Activated naive CD4-positive, alpha-beta T cell treated with anti-CD3 and anti-CD28 coated beads for 36 hours (primary cell): ENCODE measurements around the gene SLC1A2. TPM values are rescaled to one million over a fixed set of nuclear protein-coding genes. Genes with fewer than 3 reads are reported as not detected.

Experiments used
- CTCF ChIA-PET: fragments of 350-600 bp; sonication (Branson Sonifier 250); formaldehyde crosslinking; loops from one replicate; lab custom pipeline; 2021; ENCODE audit warnings: antibody characterized with exemption; lab: Charles Lee
- DNase-seq: peaks from one replicate; pipeline ENCODE4 v3.0.0-alpha.2; 2020
- H3K27ac Mint-ChIP-seq: one replicate; pipeline ENCODE4 v1.8.0; 2021; ENCODE audit warnings: mild to moderate bottlenecking, mixed read lengths
- H3K27me3 Mint-ChIP-seq: one replicate; pipeline ENCODE4 v1.8.0; 2021; ENCODE audit warnings: low read depth, mixed read lengths
- H3K36me3 Mint-ChIP-seq: one replicate; pipeline ENCODE4 v1.8.0; 2021; ENCODE audit warnings: low read depth, mixed read lengths
- H3K4me1 Mint-ChIP-seq: one replicate; pipeline ENCODE4 v1.8.0; 2021; ENCODE audit warnings: low read depth, mixed read lengths
- H3K4me3 Mint-ChIP-seq: one replicate; pipeline ENCODE4 v1.8.0; 2021; ENCODE audit warnings: mild to moderate bottlenecking, moderate library complexity, mixed read lengths
- H3K9me3 Mint-ChIP-seq: one replicate; pipeline ENCODE4 v1.8.0; 2021; ENCODE audit warnings: mixed read lengths
- intact Hi-C: fragments of 100-400 bp; cut with micrococcal nuclease; formaldehyde crosslinking; loops from one replicate; pipeline ENCODE4 v1.15.1; 2023
- total RNA-seq, 2 experiments: library from RNA; stranded (reverse); gene quantifications; one replicate each; pipeline ENCODE4 v1.2.3, GENCODE V29; 2021

SLC1A2 gene
- not detected for total RNA-seq

GRCh38 chr11:35419184-35419829, at the start of gene SLC1A2:
TSS of gene SLC1A2 (minus strand) at chr11:35419558. CDS start at chr11:35418966, 592 bp downstream.
- peaks cover 9% of the 10 kb centered on the region for H3K4me1 Mint-ChIP-seq
- no peaks in the 10 kb centered on the region for H3K9me3 Mint-ChIP-seq
- H3K27ac Mint-ChIP-seq, result no peak within 1 kb of the TSS
- peak within 1 kb of the TSS; percentile 66 for H3K4me3 Mint-ChIP-seq
- peak; percentile 22 for DNase-seq
- H3K27me3 Mint-ChIP-seq, result peaks cover 62% of the 10 kb centered on the region
- intact Hi-C loops, result no loop called here
- CTCF ChIA-PET, result interaction anchor here (1.1 to 1.5 kb wide), 2 partner anchors 28 to 66 kb away, joined by 3 read pairs; no protein-coding TSS in a partner anchor
- H3K36me3 Mint-ChIP-seq, result no peaks in the 10 kb centered on the region

- Mint-ChIP-seq H3K4me3 (no peak overlapping the region), H3K9me3 (no peaks in the 10 kb centered on the region), H3K27me3 (peaks cover 4% of the 10 kb centered on the region), H3K27ac (no peak overlapping the region), H3K4me1 (no peaks in the 10 kb centered on the region), H3K36me3 (no peaks in the 10 kb centered on the region)
- no peak for DNase-seq
- CTCF ChIA-PET, result interaction anchor here (0.7 kb wide), 1 partner anchor 15 kb away, joined by 3 read pairs; no protein-coding TSS in a partner anchor
- intact Hi-C loops, result no loop called here
Observed at GRCh38 chr11:35466058-35466457, 46.7 kb upstream of the SLC1A2 start.

GRCh38 chr11:35464308-35464707, 45.0 kb upstream of the SLC1A2 start:
- Mint-ChIP-seq H3K27ac (no peak overlapping the region), H3K36me3 (no peaks in the 10 kb centered on the region), H3K4me3 (no peak overlapping the region), H3K27me3 (peaks cover 4% of the 10 kb centered on the region), H3K4me1 (no peaks in the 10 kb centered on the region), H3K9me3 (no peaks in the 10 kb centered on the region)
- intact Hi-C loops, result no loop called here
- DNase-seq, result peak; percentile 9
- CTCF ChIA-PET, result no interaction called here

- Mint-ChIP-seq H3K4me1 (no peaks in the 10 kb centered on the region), H3K4me3 (no peak overlapping the region), H3K9me3 (no peaks in the 10 kb centered on the region), H3K36me3 (no peaks in the 10 kb centered on the region), H3K27ac (no peak overlapping the region), H3K27me3 (no peaks in the 10 kb centered on the region)
- intact Hi-C loops, result no loop called here
- DNase-seq, result no peak
- CTCF ChIA-PET, result interaction anchor here (0.9 kb wide), 1 partner anchor 150 kb away, joined by 3 read pairs; no protein-coding TSS in a partner anchor
Observed at GRCh38 chr11:35463331-35463751, 44.0 kb upstream of the SLC1A2 start.

- CTCF ChIA-PET, result no interaction called here
- no peaks in the 10 kb centered on the region for H3K4me1 Mint-ChIP-seq
- intact Hi-C loops, result no loop called here
- H3K27me3 Mint-ChIP-seq, result no peaks in the 10 kb centered on the region
- DNase-seq, result no peak
- no peak overlapping the region for H3K4me3 Mint-ChIP-seq
- no peaks in the 10 kb centered on the region for H3K9me3 Mint-ChIP-seq
- H3K36me3 Mint-ChIP-seq, result no peaks in the 10 kb centered on the region
- no peak overlapping the region for H3K27ac Mint-ChIP-seq
Observed at GRCh38 chr11:35461917-35462538, 42.7 kb upstream of the SLC1A2 start.

GRCh38 chr11:35459489-35459888, 40.1 kb upstream of the SLC1A2 start:
- intact Hi-C loops, result no loop called here
- H3K4me1 Mint-ChIP-seq, result no peaks in the 10 kb centered on the region
- H3K9me3 Mint-ChIP-seq, result no peaks in the 10 kb centered on the region
- H3K36me3 Mint-ChIP-seq, result no peaks in the 10 kb centered on the region
- CTCF ChIA-PET, result interaction anchor here (1.5 kb wide), 1 partner anchor 12 kb away, joined by 4 read pairs; no protein-coding TSS in a partner anchor
- no peak for DNase-seq
- H3K27ac Mint-ChIP-seq, result no peak overlapping the region
- no peak overlapping the region for H3K4me3 Mint-ChIP-seq
- peaks cover 2% of the 10 kb centered on the region for H3K27me3 Mint-ChIP-seq

- intact Hi-C loops, result no loop called here
- Mint-ChIP-seq H3K27me3 (peaks cover 2% of the 10 kb centered on the region), H3K27ac (no peak overlapping the region), H3K9me3 (no peaks in the 10 kb centered on the region), H3K36me3 (no peaks in the 10 kb centered on the region), H3K4me1 (no peaks in the 10 kb centered on the region), H3K4me3 (no peak overlapping the region)
- CTCF ChIA-PET, result interaction anchor here (1.5 kb wide), 1 partner anchor 11 kb away, joined by 4 read pairs; no protein-coding TSS in a partner anchor
- DNase-seq, result no peak
Observed at GRCh38 chr11:35458846-35459245, 39.5 kb upstream of the SLC1A2 start.

- Mint-ChIP-seq H3K36me3 (peaks cover 1% of the 10 kb centered on the region), H3K4me1 (no peaks in the 10 kb centered on the region), H3K4me3 (no peak overlapping the region), H3K27me3 (peaks cover 10% of the 10 kb centered on the region), H3K27ac (no peak overlapping the region), H3K9me3 (no peaks in the 10 kb centered on the region)
- CTCF ChIA-PET, result no interaction called here
- DNase-seq, result no peak
- intact Hi-C loops, result no loop called here
Observed at GRCh38 chr11:35454362-35454761, 35.0 kb upstream of the SLC1A2 start.

GRCh38 chr11:35436581-35437250, 17.4 kb upstream of the SLC1A2 start:
- Mint-ChIP-seq H3K27me3 (peaks cover 14% of the 10 kb centered on the region), H3K4me1 (no peaks in the 10 kb centered on the region), H3K4me3 (no peak overlapping the region), H3K9me3 (no peaks in the 10 kb centered on the region), H3K27ac (no peak overlapping the region), H3K36me3 (no peaks in the 10 kb centered on the region)
- intact Hi-C loops, result no loop called here
- CTCF ChIA-PET, result interaction anchor here (0.6 kb wide), 1 partner anchor 611 kb away, joined by 3 read pairs; no protein-coding TSS in a partner anchor
- DNase-seq, result no peak

GRCh38 chr11:35433588-35433987, 14.2 kb upstream of the SLC1A2 start:
- no peaks in the 10 kb centered on the region for H3K9me3 Mint-ChIP-seq
- CTCF ChIA-PET, result no interaction called here
- no peak overlapping the region for H3K4me3 Mint-ChIP-seq
- no peak for DNase-seq
- H3K27me3 Mint-ChIP-seq, result peaks cover 21% of the 10 kb centered on the region
- no peaks in the 10 kb centered on the region for H3K4me1 Mint-ChIP-seq
- intact Hi-C loops, result no loop called here
- H3K27ac Mint-ChIP-seq, result no peak overlapping the region
- no peaks in the 10 kb centered on the region for H3K36me3 Mint-ChIP-seq

GRCh38 chr11:35432464-35432863, 13.1 kb upstream of the SLC1A2 start:
- Mint-ChIP-seq H3K9me3 (no peaks in the 10 kb centered on the region), H3K4me1 (no peaks in the 10 kb centered on the region), H3K27ac (no peak overlapping the region), H3K4me3 (no peak overlapping the region), H3K36me3 (no peaks in the 10 kb centered on the region), H3K27me3 (peaks cover 21% of the 10 kb centered on the region)
- no peak for DNase-seq
- CTCF ChIA-PET, result interaction anchor here (1.1 kb wide), 1 partner anchor 10 kb away, joined by 3 read pairs; no protein-coding TSS in a partner anchor
- intact Hi-C loops, result no loop called here

GRCh38 chr11:35427071-35427470, 7.7 kb upstream of the SLC1A2 start:
- Mint-ChIP-seq H3K4me1 (no peaks in the 10 kb centered on the region), H3K9me3 (no peaks in the 10 kb centered on the region), H3K36me3 (no peaks in the 10 kb centered on the region), H3K27me3 (peaks cover 34% of the 10 kb centered on the region), H3K27ac (no peak overlapping the region), H3K4me3 (no peak overlapping the region)
- DNase-seq, result no peak
- intact Hi-C loops, result no loop called here
- CTCF ChIA-PET, result no interaction called here
